Progenitor cell of endocrine pancreas (in vitro differentiated cells): ENCODE results near the gene ATG101. TPM values are rescaled to one million over a fixed set of nuclear protein-coding genes. Genes with fewer than 3 reads are reported as not detected.

Experiments
- DNase-seq: peaks from one replicate; pipeline ENCODE4 v3.0.0; 2021; ENCODE audit warnings: low spot score; ENCODE audit not compliant: unreplicated experiment
- H3K27ac Mint-ChIP-seq: 2 replicates; pipeline ENCODE4 v1.8.0; 2021; ENCODE audit warnings: mild to moderate bottlenecking, moderate library complexity, mixed read lengths
- H3K27me3 Mint-ChIP-seq: 2 replicates; pipeline ENCODE4 v1.8.0; 2021; ENCODE audit warnings: mixed read lengths
- H3K36me3 Mint-ChIP-seq: 2 replicates; pipeline ENCODE4 v1.8.0; 2022; ENCODE audit warnings: mixed read lengths; ENCODE audit not compliant: insufficient read depth
- H3K4me1 Mint-ChIP-seq: 2 replicates; pipeline ENCODE4 v1.8.0; 2021; ENCODE audit warnings: low read depth, mixed read lengths
- H3K4me3 Mint-ChIP-seq: 2 replicates; pipeline ENCODE4 v1.8.0; 2021; ENCODE audit warnings: low read depth, mild to moderate bottlenecking, moderate library complexity, mixed read lengths
- H3K9me3 Mint-ChIP-seq: 2 replicates; pipeline ENCODE4 v1.8.0; 2021; ENCODE audit warnings: low read depth, mixed read lengths
- CTCF ChIP-seq: fragments of 200-600 bp; sonication (generic); IDR thresholded peaks from one replicate; pipeline ENCODE4 v1.5.0; 2021; ENCODE audit warnings: antibody characterized with exemption, mild to moderate bottlenecking; ENCODE audit not compliant: unreplicated experiment
- total RNA-seq: library from RNA; stranded (reverse); gene quantifications from 2 replicates; pipeline ENCODE4 v1.2.1, GENCODE V29; 2021

Gene ATG101
- total RNA-seq, 1 donor from 2014 or later, result 23.5 TPM

GRCh38 chr12:52087961-52088820, 18.4 kb downstream of the ATG101 start:
- Mint-ChIP-seq H3K27ac (no peak overlapping the region), H3K27me3 (peaks cover 34% of the 10 kb centered on the region), H3K4me1 (peaks cover 7% of the 10 kb centered on the region), H3K36me3 (no peaks in the 10 kb centered on the region), H3K9me3 (no peaks in the 10 kb centered on the region), H3K4me3 (no peak overlapping the region)
- TF ChIP-seq CTCF, result no peak
- no peak for DNase-seq

- no peak for DNase-seq
- TF ChIP-seq CTCF, result no peak
- Mint-ChIP-seq H3K4me3 (no peak overlapping the region), H3K27ac (no peak overlapping the region), H3K36me3 (no peaks in the 10 kb centered on the region), H3K9me3 (peaks cover 1% of the 10 kb centered on the region), H3K4me1 (peaks cover 10% of the 10 kb centered on the region), H3K27me3 (peaks cover 34% of the 10 kb centered on the region)
These were observed 19.7 kb downstream of the ATG101 start for GRCh38 chr12:52089491-52089890.

DNA sequence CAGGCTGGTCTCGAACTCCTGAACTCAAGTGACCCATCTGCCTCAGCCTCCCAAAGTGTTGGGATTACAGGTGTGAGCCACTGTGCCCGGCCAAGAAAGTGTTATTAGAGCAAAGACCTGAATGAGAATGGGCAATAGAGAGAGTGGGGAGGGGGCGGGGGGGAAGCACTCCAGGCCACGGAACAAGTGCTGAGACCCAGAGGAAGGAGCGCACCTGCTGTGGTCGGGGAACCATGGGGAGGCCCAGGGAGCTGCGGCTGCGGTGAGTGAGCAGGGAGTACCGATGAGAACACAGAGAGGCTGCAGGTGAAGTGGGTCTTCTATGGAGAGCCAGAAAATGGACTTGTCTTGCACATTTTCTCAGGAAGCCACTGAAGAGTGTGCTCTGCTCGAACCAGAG, 20.5 kb downstream of the ATG101 start:
- no peak for TF ChIP-seq CTCF
- H3K27me3 Mint-ChIP-seq, result peaks cover 34% of the 10 kb centered on the region
- H3K4me3 Mint-ChIP-seq, result no peak overlapping the region
- H3K36me3 Mint-ChIP-seq, result no peaks in the 10 kb centered on the region
- no peak for DNase-seq
- no peak overlapping the region for H3K27ac Mint-ChIP-seq
- H3K4me1 Mint-ChIP-seq, result peaks cover 11% of the 10 kb centered on the region
- peaks cover 4% of the 10 kb centered on the region for H3K9me3 Mint-ChIP-seq

GRCh38 chr12:52091061-52091460, 21.3 kb downstream of the ATG101 start:
- H3K27ac Mint-ChIP-seq, result no peak overlapping the region
- H3K27me3 Mint-ChIP-seq, result peaks cover 31% of the 10 kb centered on the region
- H3K9me3 Mint-ChIP-seq, result peaks cover 4% of the 10 kb centered on the region
- no peak for TF ChIP-seq CTCF
- H3K4me1 Mint-ChIP-seq, result peaks cover 11% of the 10 kb centered on the region
- no peak overlapping the region for H3K4me3 Mint-ChIP-seq
- no peaks in the 10 kb centered on the region for H3K36me3 Mint-ChIP-seq
- DNase-seq, result no peak

GRCh38 chr12:52091869-52092268, 22.1 kb downstream of the ATG101 start:
- Mint-ChIP-seq H3K27me3 (peaks cover 27% of the 10 kb centered on the region), H3K27ac (no peak overlapping the region), H3K36me3 (no peaks in the 10 kb centered on the region), H3K4me1 (peaks cover 11% of the 10 kb centered on the region), H3K4me3 (no peak overlapping the region), H3K9me3 (peaks cover 4% of the 10 kb centered on the region)
- no peak for TF ChIP-seq CTCF
- no peak for DNase-seq
